SK-N-SH treated with all-trans-retinoic acid at 6 μM for 48 hours (cell line): Measurements from ENCODE around the gene TMEM213.

Experiments used
- ATAC-seq: fragments of 200-7000 bp; cut with Tn5 transposase; 3 replicates; pipeline ENCODE4 v1.9.1; 2020; ENCODE audit warnings: mild to moderate bottlenecking, moderate library complexity
- ARNTL ChIP-seq: fragments of 450-650 bp; formaldehyde crosslinking; IDR thresholded peaks from 2 replicates; pipeline ENCODE4 v1.5.0; 2020; ENCODE audit warnings: low read depth, mild to moderate bottlenecking, moderate library complexity, borderline replicate concordance
- BACH2 ChIP-seq: fragments of 250-450 bp; sonication (Bioruptor Pico); IDR thresholded peaks from 2 replicates; pipeline ENCODE4 v1.9.0; 2021; ENCODE audit warnings: mild to moderate bottlenecking, borderline replicate concordance
- CSRNP3 ChIP-seq: fragments of 250-450 bp; sonication (Bioruptor Pico); IDR thresholded peaks from 2 replicates; pipeline ENCODE4 v1.5.1; 2021; ENCODE audit warnings: mild to moderate bottlenecking, moderate library complexity
- ESRRG ChIP-seq: fragments of 250-450 bp; sonication (Bioruptor Pico); IDR thresholded peaks from 2 replicates; pipeline ENCODE4 v1.6.1; 2021; ENCODE audit warnings: mild to moderate bottlenecking
- GLIS3 ChIP-seq: fragments of 250-450 bp; sonication (Bioruptor Pico); IDR thresholded peaks from 2 replicates; pipeline ENCODE4 v1.5.0; 2020; ENCODE audit warnings: mild to moderate bottlenecking, moderate library complexity
- ISL1 ChIP-seq: fragments of 250-450 bp; sonication (Bioruptor Pico); IDR thresholded peaks from 2 replicates; pipeline ENCODE4 v2.1.2; 2022; ENCODE audit warnings: mild to moderate bottlenecking, moderate library complexity
- OSR1 ChIP-seq: fragments of 250-450 bp; sonication (Bioruptor Pico); IDR thresholded peaks from 2 replicates; pipeline ENCODE4 v1.8.0; 2022; ENCODE audit warnings: moderate library complexity, mild to moderate bottlenecking, inconsistent platforms
- PATZ1 ChIP-seq: fragments of 250-450 bp; sonication (Bioruptor Pico); IDR thresholded peaks from 2 replicates; pipeline ENCODE4 v1.8.0; 2020; ENCODE audit warnings: mild to moderate bottlenecking, moderate library complexity, borderline replicate concordance
- POU6F1 ChIP-seq: fragments of 250-450 bp; sonication (Bioruptor Pico); IDR thresholded peaks from 2 replicates; pipeline ENCODE4 v1.8.0; 2021; ENCODE audit warnings: low read depth, mild to moderate bottlenecking, moderate library complexity, borderline replicate concordance
- PPARA ChIP-seq: fragments of 250-450 bp; sonication (Bioruptor Pico); IDR thresholded peaks from 2 replicates; pipeline ENCODE4 v1.5.0; 2020; ENCODE audit warnings: mild to moderate bottlenecking, borderline replicate concordance
- RARB ChIP-seq: fragments of 250-450 bp; sonication (Bioruptor Pico); IDR thresholded peaks from 2 replicates; pipeline ENCODE4 v1.8.0; 2021; ENCODE audit warnings: mild to moderate bottlenecking, moderate library complexity
- TSHZ2 ChIP-seq: fragments of 250-450 bp; sonication (Bioruptor Pico); IDR thresholded peaks from 2 replicates; pipeline ENCODE4 v1.5.0; 2020; ENCODE audit warnings: mild to moderate bottlenecking, moderate library complexity
- ZFP3 ChIP-seq: fragments of 250-450 bp; sonication (Bioruptor Pico); IDR thresholded peaks from 2 replicates; pipeline ENCODE4 v1.5.0; 2020; ENCODE audit warnings: mild to moderate bottlenecking, moderate library complexity
- ZNF565 ChIP-seq: fragments of 450-650 bp; formaldehyde crosslinking; conservative IDR thresholded peaks from 2 replicates; pipeline ENCODE4 v1.5.0; 2020; ENCODE audit warnings: low read depth, mild to moderate bottlenecking, moderate library complexity
- ZNF70 ChIP-seq: fragments of 450-650 bp; formaldehyde crosslinking; IDR thresholded peaks from 2 replicates; pipeline ENCODE4 v1.5.0; 2020; ENCODE audit warnings: mild to moderate bottlenecking, moderate library complexity
- ZNF8 ChIP-seq: fragments of 450-650 bp; formaldehyde crosslinking; IDR thresholded peaks from 2 replicates; pipeline ENCODE4 v1.5.0; 2020; ENCODE audit warnings: mild to moderate bottlenecking, moderate library complexity

The TMEM213 gene

GRCh38 chr7:138833596-138833995, 35.8 kb downstream of the TMEM213 start:
- TF ChIP-seq ZFP3 (CRISPR knock-in tag) (no peak), GLIS3 (CRISPR knock-in tag) (no peak), PPARA (no peak), ZNF565 (CRISPR knock-in tag) (no peak), ZNF70 (no peak), ISL1 (CRISPR knock-in tag) (no peak), PATZ1 (CRISPR knock-in tag) (no peak), RARB (CRISPR knock-in tag) (no peak)
- no peak for ATAC-seq

GRCh38 chr7:138834583-138834982, 36.8 kb downstream of the TMEM213 start:
- ATAC-seq = no peak
- TF ChIP-seq ESRRG (CRISPR knock-in tag) = no peak
- no peak for TF ChIP-seq TSHZ2 (CRISPR knock-in tag)
- TF ChIP-seq OSR1 (CRISPR knock-in tag) = no peak
- TF ChIP-seq POU6F1 = no peak
- TF ChIP-seq ISL1 (CRISPR knock-in tag) = no peak
- TF ChIP-seq CSRNP3 (CRISPR knock-in tag) = no peak
- TF ChIP-seq PATZ1 (CRISPR knock-in tag) = no peak
- no peak for TF ChIP-seq ZNF70
- no peak for TF ChIP-seq ARNTL (CRISPR knock-in tag)

- TF ChIP-seq ZNF565 (CRISPR knock-in tag) (no peak), ZNF8 (CRISPR knock-in tag) (no peak), TSHZ2 (CRISPR knock-in tag) (no peak), ZFP3 (CRISPR knock-in tag) (no peak), ESRRG (CRISPR knock-in tag) (no peak), BACH2 (no peak)
- no peak for ATAC-seq
These were observed 37.3 kb downstream of the TMEM213 start for GRCh38 chr7:138835087-138835486.
